NCI-H128 (cell line): Measurements from ENCODE around the gene NFIX.

Experiments
- DNase-seq: peaks from one replicate; lab custom pipeline; 2025; ENCODE audit not compliant: unreplicated experiment; lab: John Stamatoyannopoulos, UW

NFIX gene

GRCh38 chr19:13121551-13122274, 126.4 kb downstream of the NFIX start:
- no peak for DNase-seq

- no peak for DNase-seq
Measured at GRCh38 chr19:13122275-13122878, 127.1 kb downstream of the NFIX start.

- no peak for DNase-seq
Measured at GRCh38 chr19:13122980-13123957, 128.0 kb downstream of the NFIX start.

GRCh38 chr19:13127051-13127450, 131.8 kb downstream of the NFIX start:
- no peak for DNase-seq

GRCh38 chr19:13127811-13128575, 132.7 kb downstream of the NFIX start:
- no peak for DNase-seq

GRCh38 chr19:13128583-13128982, 133.3 kb downstream of the NFIX start:
- no peak for DNase-seq

GRCh38 chr19:13129384-13129783, 134.1 kb downstream of the NFIX start:
- no peak for DNase-seq

- no peak for DNase-seq
Measured at GRCh38 chr19:13130886-13131490, 135.7 kb downstream of the NFIX start.

- no peak for DNase-seq
Measured at GRCh38 chr19:13132471-13133180, 137.4 kb downstream of the NFIX start.

- DNase-seq, result no peak
Measured at GRCh38 chr19:13133241-13133870, 138.1 kb downstream of the NFIX start.

GRCh38 chr19:13134626-13135025, 139.4 kb downstream of the NFIX start:
- no peak for DNase-seq

GRCh38 chr19:13135068-13136062, 140.1 kb downstream of the NFIX start:
- no peak for DNase-seq

- DNase-seq, result no peak
Measured at GRCh38 chr19:13137290-13137794, 142.1 kb downstream of the NFIX start.

GRCh38 chr19:13138171-13138915, 143.1 kb downstream of the NFIX start:
- DNase-seq, result no peak

- no peak for DNase-seq
Measured at GRCh38 chr19:13138916-13139198, 143.6 kb downstream of the NFIX start.

GRCh38 chr19:13139633-13140311, 144.5 kb downstream of the NFIX start:
- DNase-seq, result no peak
